Neural cell (in vitro differentiated cells): ENCODE data around the gene ABHD17A.

Experiments used
- CTCF ChIP-seq: fragments of 450-650 bp; IDR thresholded peaks from 2 replicates; pipeline ENCODE4 v1.5.1; 2014; ENCODE audit warnings: antibody characterized with exemption, mild to moderate bottlenecking, moderate library complexity; ENCODE audit not compliant: poor library complexity, severe bottlenecking
- EP300 ChIP-seq: fragments of 450-650 bp; conservative IDR thresholded peaks from 2 replicates; pipeline ENCODE4 v1.6.1; 2014; ENCODE audit warnings: antibody characterized with exemption, mild to moderate bottlenecking, moderate library complexity; ENCODE audit not compliant: poor library complexity, severe bottlenecking
- EZH2 ChIP-seq: fragments of 200-600, 300-800 bp; shearing (Covaris generic), sonication (generic); IDR thresholded peaks from 2 replicates; pipeline ENCODE4 v1.6.1; 2014; ENCODE audit warnings: antibody characterized with exemption, low read length, borderline replicate concordance, mild to moderate bottlenecking; ENCODE audit not compliant: insufficient read depth, poor library complexity, severe bottlenecking
- MXI1 ChIP-seq: fragments of 450-650 bp; conservative IDR thresholded peaks from 2 replicates; pipeline ENCODE4 v1.6.1; 2014; ENCODE audit warnings: antibody characterized with exemption, mild to moderate bottlenecking; ENCODE audit not compliant: poor library complexity, severe bottlenecking
- RAD21 ChIP-seq: fragments of 450-650 bp; conservative IDR thresholded peaks from 2 replicates; pipeline ENCODE4 v1.6.1; 2014; ENCODE audit warnings: antibody characterized with exemption, mild to moderate bottlenecking, moderate library complexity

DNA sequence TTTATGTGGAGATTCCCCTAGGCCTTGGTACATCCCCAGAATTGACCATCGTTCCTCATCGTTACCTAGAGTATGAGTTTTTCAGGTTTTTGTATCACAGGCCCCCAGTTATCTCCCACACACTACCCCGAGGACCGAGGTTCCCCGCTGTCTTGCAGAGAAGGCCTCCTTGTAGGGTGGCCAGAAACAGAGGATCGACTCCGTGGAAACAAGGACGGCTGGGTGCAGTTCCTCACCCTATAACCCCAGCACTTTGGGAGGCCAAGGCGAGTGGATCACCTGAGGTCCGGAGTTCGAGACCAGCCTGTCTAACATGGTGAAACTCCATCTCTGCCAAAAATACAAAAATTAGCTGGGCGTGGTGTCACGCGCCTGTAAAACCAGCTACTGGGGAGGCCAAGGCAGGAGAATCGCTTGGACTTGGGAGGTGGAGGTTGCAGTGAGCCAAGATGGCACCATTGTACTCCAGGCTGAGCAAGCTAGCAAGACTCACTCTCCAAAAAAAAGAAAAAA lies 20.6 kb upstream of the ABHD17A start:
- TF ChIP-seq MXI1: no peak
- no peak for TF ChIP-seq CTCF
- TF ChIP-seq EZH2: no peak
- TF ChIP-seq EP300: no peak
- no peak for TF ChIP-seq RAD21
